Right atrium auricular region (tissue), 2 donors: ENCODE data around the gene GABRA6. TPM values are rescaled to one million over a fixed set of nuclear protein-coding genes. Genes with fewer than 3 reads are reported as not detected.
"Not testable (repeated sequence)": the region's sequence is repeated elsewhere in the genome, so short reads cannot be mapped to it uniquely, and the experiment has no call there.

Experiments
- DNase-seq: peaks from one replicate; pipeline ENCODE4 v3.0.0-alpha.2; 2019; ENCODE audit warnings: low spot score
- H3K27ac ChIP-seq, 2 donors: fragments of 200-600 bp; sonication (generic); 1 replicate in 1 of 2; 2 replicates in 1 of 2; pipeline ENCODE4 v1.5.1; 2016 to 2019
- H3K27me3 ChIP-seq, 2 donors: fragments of 200-600 bp; sonication (generic); one replicate each; pipeline versions ENCODE4 v1.5.1 to v1.6.0; 2017 to 2019
- H3K36me3 ChIP-seq: fragments of 200-600 bp; sonication (generic); one replicate; pipeline ENCODE4 v1.5.1; 2016
- H3K4me1 ChIP-seq, 2 donors: fragments of 200-600 bp; sonication (generic); one replicate each; pipeline versions ENCODE4 v1.5.1 to v1.6.0; 2017 to 2019
- H3K4me3 ChIP-seq, 2 donors: fragments of 200-600 bp; sonication (generic); 1 replicate in 1 of 2; 2 replicates in 1 of 2; pipeline ENCODE4 v1.5.1; 2017 to 2019; ENCODE audit warnings: mild to moderate bottlenecking in 1 of 2, moderate library complexity in 1 of 2
- H3K9me3 ChIP-seq, 2 donors: fragments of 200-600 bp; sonication (generic); one replicate each; pipeline ENCODE4 v1.5.1; 2019
- total RNA-seq, 2 donors: library from RNA; depleted of rRNA; stranded (reverse); fragments of >200 nt; gene quantifications; one replicate each; pipeline ENCODE4 v1.1.0, GENCODE V29; 2016
- TF ChIP-seq, protein P1 (sequence below), 2 donors: fragments of 200-600 bp; sonication (generic); IDR thresholded peaks; one replicate each; pipeline ENCODE4 v1.5.1; 2019; ENCODE audit warnings: antibody characterized with exemption in 2 of 2

The GABRA6 gene
- total RNA-seq: not detected

DNA sequence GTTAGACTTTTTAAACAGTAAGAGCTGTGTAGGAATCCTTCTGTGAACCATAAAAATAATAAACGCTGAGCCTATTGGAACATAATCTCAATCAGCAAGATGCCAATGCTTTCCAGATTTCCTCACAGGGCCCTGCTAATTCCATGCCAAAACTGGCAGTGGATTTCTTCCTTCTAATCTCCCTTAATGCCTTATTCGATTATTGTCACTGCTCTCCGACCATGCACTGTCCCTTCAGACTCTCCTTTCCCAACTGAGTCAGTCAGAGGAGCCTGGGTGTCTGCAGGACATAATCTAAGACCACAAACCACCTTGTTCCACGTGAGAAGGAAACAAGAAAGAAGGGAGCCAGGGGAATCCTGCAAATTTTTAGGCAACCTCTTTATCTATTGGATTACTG, at the start of gene GABRA6:
TSS of gene GABRA6 (plus strand) at position 261 of the 400 bp plus-strand sequence. CDS start 269 bp downstream, outside the sequence.
- no peak for DNase-seq
- Histone ChIP-seq H3K36me3 (no peaks in the 10 kb centered on the region), H3K27me3 (no peaks in the 10 kb centered on the region), H3K27ac (no peak within 1 kb of the TSS), H3K4me3 (no peak within 1 kb of the TSS), H3K9me3 (peaks cover 0 to 4% of the 10 kb centered on the region in 2 donors), H3K4me1 (no peaks in the 10 kb centered on the region)
- TF ChIP-seq, protein P1, sequence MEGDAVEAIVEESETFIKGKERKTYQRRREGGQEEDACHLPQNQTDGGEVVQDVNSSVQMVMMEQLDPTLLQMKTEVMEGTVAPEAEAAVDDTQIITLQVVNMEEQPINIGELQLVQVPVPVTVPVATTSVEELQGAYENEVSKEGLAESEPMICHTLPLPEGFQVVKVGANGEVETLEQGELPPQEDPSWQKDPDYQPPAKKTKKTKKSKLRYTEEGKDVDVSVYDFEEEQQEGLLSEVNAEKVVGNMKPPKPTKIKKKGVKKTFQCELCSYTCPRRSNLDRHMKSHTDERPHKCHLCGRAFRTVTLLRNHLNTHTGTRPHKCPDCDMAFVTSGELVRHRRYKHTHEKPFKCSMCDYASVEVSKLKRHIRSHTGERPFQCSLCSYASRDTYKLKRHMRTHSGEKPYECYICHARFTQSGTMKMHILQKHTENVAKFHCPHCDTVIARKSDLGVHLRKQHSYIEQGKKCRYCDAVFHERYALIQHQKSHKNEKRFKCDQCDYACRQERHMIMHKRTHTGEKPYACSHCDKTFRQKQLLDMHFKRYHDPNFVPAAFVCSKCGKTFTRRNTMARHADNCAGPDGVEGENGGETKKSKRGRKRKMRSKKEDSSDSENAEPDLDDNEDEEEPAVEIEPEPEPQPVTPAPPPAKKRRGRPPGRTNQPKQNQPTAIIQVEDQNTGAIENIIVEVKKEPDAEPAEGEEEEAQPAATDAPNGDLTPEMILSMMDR (IDR thresholded peaks at IDR 0.05): no peak

DNA sequence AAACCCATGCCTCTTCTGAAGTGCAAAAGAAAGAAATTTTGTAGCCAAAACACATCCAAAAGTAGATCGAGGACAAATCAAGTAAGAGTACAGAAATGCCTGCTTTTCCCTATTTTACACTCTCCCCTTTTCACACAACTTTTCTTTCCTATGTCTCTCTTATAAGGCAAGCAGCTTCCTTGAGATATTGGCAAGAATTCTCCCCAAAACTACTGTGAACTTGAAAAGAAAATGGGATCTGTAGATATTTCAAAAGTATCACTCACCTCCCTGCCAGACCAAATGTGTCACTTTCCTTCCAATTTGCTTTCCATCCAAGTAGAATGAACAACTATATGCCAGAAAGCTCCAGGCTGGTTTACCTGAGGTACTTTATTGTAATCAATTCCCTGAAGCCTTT, 47.9 kb upstream of the GABRA6 start:
- TF ChIP-seq, protein P1 (IDR thresholded peaks at IDR 0.05): no peak
- no peak overlapping the region for H3K4me3 ChIP-seq
- H3K36me3 ChIP-seq: no peaks in the 10 kb centered on the region
- no peaks in the 10 kb centered on the region for H3K27me3 ChIP-seq
- DNase-seq: no peak
- no peak overlapping the region for H3K27ac ChIP-seq
- H3K4me1 ChIP-seq: no peaks in the 10 kb centered on the region
- no peaks in the 10 kb centered on the region for H3K9me3 ChIP-seq

DNA sequence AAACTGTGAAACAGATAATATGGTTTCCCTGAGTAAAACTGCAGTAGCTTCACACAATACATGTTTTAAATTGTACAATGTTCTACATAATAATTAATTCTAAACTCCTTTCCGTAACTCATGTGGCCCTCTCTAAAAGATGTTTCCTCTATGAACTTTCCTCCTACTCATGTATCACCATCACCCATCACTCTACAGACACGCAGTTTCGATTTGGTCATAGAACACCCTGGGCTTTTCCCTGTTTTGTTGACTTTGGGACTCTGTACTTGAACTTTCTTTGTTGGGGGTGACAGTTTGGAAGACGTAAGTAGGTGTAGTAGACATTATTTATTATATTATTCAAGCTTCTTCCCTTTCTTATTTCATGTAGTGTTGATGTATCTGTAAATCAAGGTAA, 44.1 kb upstream of the GABRA6 start:
- DNase-seq: no peak
- H3K9me3 ChIP-seq: no peaks in the 10 kb centered on the region
- no peaks in the 10 kb centered on the region for H3K4me1 ChIP-seq
- TF ChIP-seq, protein P1 (IDR thresholded peaks at IDR 0.05): no peak
- H3K27me3 ChIP-seq: no peaks in the 10 kb centered on the region
- H3K36me3 ChIP-seq: no peaks in the 10 kb centered on the region
- H3K4me3 ChIP-seq: no peak overlapping the region
- no peak overlapping the region for H3K27ac ChIP-seq

DNA sequence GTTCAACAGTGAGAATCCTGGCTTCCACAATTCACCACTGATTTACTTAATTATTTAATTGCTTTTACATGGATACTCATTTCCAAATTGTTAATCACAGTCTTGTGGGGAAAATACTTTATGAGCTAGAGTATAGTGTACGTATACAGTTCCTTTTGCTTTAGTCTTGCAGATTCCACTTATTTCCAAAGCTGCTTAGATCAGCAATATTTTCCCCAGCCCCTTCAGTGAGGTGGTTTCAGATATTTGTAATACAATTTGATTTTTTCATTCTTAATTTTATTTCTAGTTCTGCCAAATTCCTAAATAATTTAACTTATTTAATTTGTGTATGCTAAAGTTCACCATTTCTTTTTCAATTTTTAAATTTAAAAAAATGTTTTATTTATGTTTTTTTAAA, 40.3 kb upstream of the GABRA6 start:
- Histone ChIP-seq H3K36me3 (no peaks in the 10 kb centered on the region), H3K9me3 (no peaks in the 10 kb centered on the region), H3K4me1 (no peaks in the 10 kb centered on the region), H3K27me3 (no peaks in the 10 kb centered on the region), H3K4me3 (no peak overlapping the region), H3K27ac (no peak overlapping the region)
- TF ChIP-seq, protein P1 (IDR thresholded peaks at IDR 0.05): no peak
- DNase-seq: no peak

DNA sequence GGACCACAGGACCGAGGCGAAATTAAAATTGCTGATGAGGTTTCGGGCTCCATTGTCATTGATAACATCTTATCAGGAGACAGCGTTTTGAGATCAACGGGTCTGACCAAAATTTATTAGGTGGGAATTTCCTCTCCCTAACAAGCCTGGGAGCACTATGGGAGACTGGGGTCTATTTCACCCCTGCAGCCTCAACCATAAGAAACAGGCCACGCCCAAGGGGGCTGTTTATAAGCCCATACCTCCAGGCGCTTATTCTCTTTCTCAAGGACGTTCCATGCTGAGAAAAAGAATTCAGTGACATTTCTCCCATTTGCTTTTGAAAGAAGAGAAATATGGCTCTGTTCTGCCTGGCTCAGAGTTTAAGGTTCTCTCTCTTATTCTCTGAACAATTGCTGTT, 33.6 kb upstream of the GABRA6 start:
- H3K27me3 ChIP-seq, H3K27ac ChIP-seq, H3K4me3 ChIP-seq, H3K36me3 ChIP-seq, DNase-seq, H3K9me3 ChIP-seq, H3K4me1 ChIP-seq: not testable (repeated sequence)

DNA sequence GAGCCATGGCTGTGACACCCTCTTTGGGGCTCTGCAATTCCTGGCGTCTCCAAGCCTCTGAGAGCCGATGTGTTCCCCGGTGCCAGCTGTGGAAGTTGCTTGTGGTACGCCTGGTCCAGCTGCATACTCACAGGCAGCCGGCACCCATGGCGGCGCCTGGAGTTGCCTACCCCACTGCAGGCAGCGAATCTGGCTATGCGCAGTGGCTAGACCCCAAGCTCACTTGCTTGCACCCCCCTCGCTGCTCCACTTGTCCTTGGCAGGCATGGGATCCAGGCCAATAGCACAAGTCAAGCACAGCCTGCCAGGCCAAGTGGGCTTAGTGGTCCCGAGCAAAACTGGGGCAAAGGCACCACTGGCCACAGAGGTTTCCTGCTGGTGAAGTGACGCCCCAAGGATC, 24.7 kb upstream of the GABRA6 start:
- Histone ChIP-seq H3K27me3 (no peaks in the 10 kb centered on the region), H3K36me3 (no peaks in the 10 kb centered on the region), H3K9me3 (no peaks in the 10 kb centered on the region), H3K4me3 (no peak overlapping the region), H3K4me1 (no peaks in the 10 kb centered on the region), H3K27ac (no peak overlapping the region)
- TF ChIP-seq, protein P1 (IDR thresholded peaks at IDR 0.05): no peak
- DNase-seq: no peak
